HepG2 (cell line): ENCODE results near the gene RPL34. TPM values are rescaled to one million over a fixed set of nuclear protein-coding genes. Genes with fewer than 3 reads are reported as not detected.

ENCODE experiments used
- ATAC-seq: fragments of 200-7000 bp; cut with Tn5 transposase; 3 replicates; pipeline ENCODE4 v1.9.1; 2020; ENCODE audit warnings: mild to moderate bottlenecking, moderate library complexity
- BruUV-seq: library from RNA; stranded (reverse); fragments of 400-500 nt; replicated peaks from 2 replicates; lab custom pipeline; 2021; lab: Mats Ljungman, UMichigan
- CTCF ChIA-PET: fragments of 300-600 bp; formaldehyde crosslinking; extraction: SDS; loops from one replicate; lab custom pipeline; 2021; ENCODE audit warnings: low total read pairs, inconsistent platforms, low intra/inter-chr PET ratio; lab: Yijun Ruan, JAX
- POLR2A ChIA-PET: fragments of 350-600 bp; sonication (Branson Sonifier 250); formaldehyde crosslinking; loops from one replicate; lab custom pipeline; 2020; ENCODE audit warnings: antibody characterized with exemption, inconsistent platforms; lab: Yijun Ruan, JAX
- DNase-seq: peaks from one replicate; pipeline ENCODE4 v3.0.0-alpha.2; 2015; ENCODE audit warnings: low spot score
- FAIRE-seq: peaks from 3 replicates; lab custom pipeline; 2011; peaks lifted over from hg19 to GRCh38; lab: Jason Lieb, UNC
- H2AFZ ChIP-seq: one replicate; pipeline ENCODE4 v1.6.1; 2011; ENCODE audit warnings: low read length, inconsistent platforms
- H3K27ac ChIP-seq: fragments of 300-600 bp; 3 replicates; pipeline ENCODE4 v1.8.0; 2011; ENCODE audit warnings: mixed run types, mild to moderate bottlenecking, mixed read lengths, low read length, inconsistent platforms; ENCODE audit not compliant: insufficient read depth; ENCODE audit errors: extremely low read length
- H3K27me3 ChIP-seq, 2 experiments: fragments of 200-600 bp in 1 of 2; 2 replicates in 1 of 2; 3 replicates in 1 of 2; pipeline versions ENCODE4 v1.6.0 to v1.8.0; 2011; ENCODE audit warnings: low read length in 2 of 2, mild to moderate bottlenecking in 2 of 2, moderate library complexity in 2 of 2, inconsistent platforms in 1 of 2; ENCODE audit not compliant: insufficient read depth in 2 of 2, control insufficient read depth in 1 of 2
- H3K36me3 ChIP-seq, 2 experiments: fragments of 200-600 bp in 1 of 2; replicated peaks in 1 of 2; 2 replicates in 1 of 2; 3 replicates in 1 of 2; pipeline versions ENCODE4 v1.5.1 to v1.8.0; 2011; ENCODE audit warnings: low read length in 2 of 2, inconsistent platforms in 1 of 2; ENCODE audit not compliant: insufficient read depth in 2 of 2, control insufficient read depth in 1 of 2
- H3K4me1 ChIP-seq: 2 replicates; pipeline ENCODE4 v1.5.1; 2012; ENCODE audit warnings: low read length, inconsistent platforms; ENCODE audit not compliant: insufficient read depth
- H3K4me2 ChIP-seq: 2 replicates; pipeline ENCODE4 v1.6.0; 2011; ENCODE audit warnings: low read depth, low read length, inconsistent platforms
- H3K4me3 ChIP-seq, 3 experiments: fragments of 200-600 bp in 1 of 3; sonication (generic), shearing (Covaris generic) in 1 of 3; replicated peaks in 1 of 3; 2 replicates each; pipeline ENCODE4 v1.5.1; 2011 to 2016; ENCODE audit warnings: low read length in 3 of 3, inconsistent platforms in 2 of 3, low read depth in 2 of 3, mild to moderate bottlenecking in 2 of 3, control low read depth in 1 of 3, mixed read lengths in 1 of 3; ENCODE audit not compliant: insufficient read depth in 1 of 3
- H3K79me2 ChIP-seq: one replicate; pipeline ENCODE4 v1.6.1; 2011; ENCODE audit warnings: low read length, inconsistent platforms; ENCODE audit not compliant: insufficient read depth
- H3K9ac ChIP-seq: 2 replicates; pipeline ENCODE4 v1.6.0; 2011; ENCODE audit warnings: mild to moderate bottlenecking, low read depth, low read length, inconsistent platforms; ENCODE audit not compliant: insufficient read depth
- H3K9me3 ChIP-seq: 2 replicates; pipeline ENCODE4 v1.5.1; 2012; ENCODE audit warnings: mild to moderate bottlenecking, low read length
- H4K20me1 ChIP-seq: 2 replicates; pipeline ENCODE4 v1.6.0; 2011; ENCODE audit warnings: inconsistent platforms, mild to moderate bottlenecking, low read length, moderate library complexity; ENCODE audit not compliant: insufficient read depth
- BATF2 ChIP-seq: sonication (generic); formaldehyde crosslinking; IDR thresholded peaks from 2 replicates; pipeline ENCODE4 v1.8.0; 2022; ENCODE audit warnings: mild to moderate bottlenecking, missing genetic modification reagents, moderate library complexity
- HMGA1 ChIP-seq: sonication (generic); formaldehyde crosslinking; conservative IDR thresholded peaks from 2 replicates; pipeline ENCODE4 v1.4.0; 2020; ENCODE audit warnings: missing genetic modification reagents
- HOXA3 ChIP-seq: sonication (generic); formaldehyde crosslinking; IDR thresholded peaks from 2 replicates; pipeline ENCODE4 v1.5.0; 2020; ENCODE audit warnings: missing genetic modification reagents
- IRF9 ChIP-seq: sonication (generic); formaldehyde crosslinking; IDR thresholded peaks from 2 replicates; pipeline ENCODE4 v1.8.0; 2022; ENCODE audit warnings: missing genetic modification reagents, mild to moderate bottlenecking, borderline replicate concordance
- JUNB ChIP-seq: sonication (generic); formaldehyde crosslinking; IDR thresholded peaks from 2 replicates; pipeline ENCODE4 v1.8.0; 2022; ENCODE audit warnings: missing genetic modification reagents, mild to moderate bottlenecking, borderline replicate concordance
- POGZ ChIP-seq: sonication (generic); formaldehyde crosslinking; IDR thresholded peaks from 2 replicates; pipeline ENCODE4 v1.4.0; 2020; ENCODE audit warnings: mild to moderate bottlenecking, missing genetic modification reagents
- TRAFD1 ChIP-seq: sonication (generic); formaldehyde crosslinking; IDR thresholded peaks from 2 replicates; pipeline ENCODE4 v1.5.1; 2020; ENCODE audit warnings: missing genetic modification reagents, mild to moderate bottlenecking, borderline replicate concordance
- ZNF747 ChIP-seq: sonication (generic); formaldehyde crosslinking; IDR thresholded peaks from 2 replicates; pipeline ENCODE4 v1.8.1; 2023; ENCODE audit warnings: missing genetic modification reagents, mild to moderate bottlenecking, borderline replicate concordance
- WGBS: methylation state at CpG from one replicate; pipeline ENCODE4 v1.1.6; 2017; ENCODE audit warnings: low lambda C conversion rate; 5-methylcytosine and 5-hydroxymethylcytosine counted together
- in situ Hi-C: cut with HindIII; loops from 2 replicates; pipeline ENCODE4 v1.10.0; 2017; ENCODE audit warnings: low pct_unique_long_range_greater_than_20kb; ENCODE audit not compliant: extremely low pct_ligation_motif_present
- intact Hi-C: fragments of 100-400 bp; cut with micrococcal nuclease; formaldehyde crosslinking; loops from one replicate; pipeline ENCODE4 v1.10.0; 2022; ENCODE audit not compliant: unreplicated experiment
- polyA plus RNA-seq, 8 experiments: library from polyadenylated mRNA; depleted of rRNA in 3 of 8; stranded (reverse) in 7 of 8; unstranded in 1 of 8; fragments of >200 nt; fragmentation: Illumina TruSeq in 4 of 8; extraction: Trizol in 4 of 8; gene quantifications; 2 replicates each; pipeline versions ENCODE4 v1.2.1 to v1.2.3, GENCODE V29; 2011 to 2016; ENCODE audit warnings: low read depth in 4 of 8, missing spikeins in 1 of 8, mixed read lengths in 1 of 8; ENCODE audit not compliant: insufficient read depth in 1 of 8
- total RNA-seq, 5 experiments: library from RNA; depleted of rRNA; stranded (reverse); fragments of >200 nt; fragmentation: Illumina TruSeq; extraction: Trizol; gene quantifications; 2 replicates each; pipeline ENCODE4 v1.2.3, GENCODE V29; 2016; ENCODE audit warnings: low read depth in 1 of 5

RPL34 gene
- total and polyA plus RNA-seq, 2 of the 13 experiments (the other 11 are each of a cell fraction or from before 2014, with no cell fraction given) = 2,235 to 3,985 TPM

- H3K79me2 ChIP-seq = no peaks in the 10 kb centered on the region
- in situ Hi-C loops = no loop called here
- ChIA-PET POLR2A (no interaction called here), CTCF (no interaction called here)
- WGBS = 84% methylated on average over 1 of the region's 1 CpG
- TF ChIP-seq BATF2 (CRISPR knock-in tag) (no peak), HOXA3 (CRISPR knock-in tag) (no peak), ZNF747 (CRISPR knock-in tag) (no peak), POGZ (CRISPR knock-in tag) (no peak), HMGA1 (CRISPR knock-in tag) (no peak), TRAFD1 (no peak), JUNB (no peak), IRF9 (CRISPR knock-in tag) (no peak)
- H3K9me3 ChIP-seq = no peaks in the 10 kb centered on the region
- no peak overlapping the region for H2AFZ ChIP-seq
- no peaks in the 10 kb centered on the region for H3K27me3 ChIP-seq
- no TSS peak for BruUV-seq
- FAIRE-seq (no peak), DNase-seq (no peak), ATAC-seq (no peak)
- H3K36me3 ChIP-seq = no peaks in the 10 kb centered on the region
- H4K20me1 ChIP-seq = no peaks in the 10 kb centered on the region
- H3K4me2 ChIP-seq = no peak overlapping the region
- intact Hi-C loops = no loop called here
- H3K9ac ChIP-seq = no peak overlapping the region
- no peak overlapping the region for H3K4me3 ChIP-seq
- peaks cover 4% of the 10 kb centered on the region; the same call in 1 of the 2 replicates for H3K4me1 ChIP-seq
- no peak overlapping the region for H3K27ac ChIP-seq
These were observed 23.9 kb downstream of the RPL34 start for GRCh38 chr4:108644237-108644636.
